OCI-LY3 (cell line): ENCODE results near the gene PRMT3.

Source experiments
- H2AFZ ChIP-seq: fragments of 200-600, 300-600 bp; shearing (Covaris generic); 2 replicates; pipeline ENCODE4 v1.6.0; 2014; ENCODE audit warnings: antibody characterized with exemption, low read depth, low read length
- H3K27ac ChIP-seq: fragments of 200-600, 300-600 bp; sonication (generic); 2 replicates; pipeline ENCODE4 v1.5.1; 2014; ENCODE audit warnings: mild to moderate bottlenecking, low read length, moderate library complexity, mixed read lengths
- H3K27me3 ChIP-seq: fragments of 200-600, 300-600 bp; sonication (generic); 2 replicates; pipeline ENCODE4 v1.6.1; 2014; ENCODE audit warnings: low read depth, low read length, mixed read lengths
- H3K36me3 ChIP-seq: fragments of 200-600, 300-600 bp; sonication (generic); replicated peaks from 2 replicates; pipeline ENCODE3; 2014; ENCODE audit warnings: low read depth, low read length, mixed read lengths
- H3K4me1 ChIP-seq: fragments of 300-600, 200-600 bp; sonication (generic); 2 replicates; pipeline ENCODE4 v1.6.1; 2014; ENCODE audit warnings: low read length, mixed read lengths
- H3K4me2 ChIP-seq: fragments of 200-600, 300-600 bp; sonication (generic); 2 replicates; pipeline ENCODE4 v1.6.1; 2014; ENCODE audit warnings: low read length, mixed read lengths
- H3K4me3 ChIP-seq: fragments of 300-600, 200-600 bp; sonication (generic); 2 replicates; pipeline ENCODE4 v1.5.1; 2014; ENCODE audit warnings: antibody characterized with exemption, mild to moderate bottlenecking, low read length, moderate library complexity
- H3K79me2 ChIP-seq: fragments of 300-600, 200-600 bp; shearing (Covaris generic); 2 replicates; pipeline ENCODE4 v1.6.1; 2014; ENCODE audit warnings: mild to moderate bottlenecking, low read length, mixed read lengths
- H3K9ac ChIP-seq: fragments of 300-600, 200-600 bp; shearing (Covaris generic); 2 replicates; pipeline ENCODE4 v1.6.0; 2014; ENCODE audit warnings: mild to moderate bottlenecking, low read length, moderate library complexity
- H3K9me3 ChIP-seq: fragments of 200-600, 300-600 bp; shearing (Covaris generic); 2 replicates; pipeline ENCODE4 v1.6.1; 2014; ENCODE audit warnings: low read length, mixed read lengths; ENCODE audit not compliant: insufficient read depth
- H4K20me1 ChIP-seq: fragments of 200-600, 300-600 bp; sonication (generic); 2 replicates; pipeline ENCODE4 v1.6.1; 2016; ENCODE audit warnings: low read length, mixed read lengths; ENCODE audit not compliant: insufficient read depth
- CTCF ChIP-seq: fragments of 200-600, 300-600 bp; sonication (generic); IDR thresholded peaks from 2 replicates; pipeline ENCODE4 v1.5.1; 2014; ENCODE audit warnings: antibody characterized with exemption, low read length, low read depth
- EZH2phosphoT487 ChIP-seq: fragments of 200-600 bp; shearing (Covaris generic); IDR thresholded peaks from 2 replicates; pipeline ENCODE4 v1.6.1; 2018; ENCODE audit warnings: antibody characterized with exemption, mixed run types, low read depth

Gene PRMT3

GRCh38 chr11:20474176-20474881 lies 86.8 kb downstream of the PRMT3 start:
- H3K27ac ChIP-seq: no peak overlapping the region
- no peak overlapping the region for H3K9ac ChIP-seq
- H4K20me1 ChIP-seq: no peaks in the 10 kb centered on the region
- no peak overlapping the region for H2AFZ ChIP-seq
- no peaks in the 10 kb centered on the region for H3K27me3 ChIP-seq
- peaks cover 22% of the 10 kb centered on the region for H3K79me2 ChIP-seq
- no peak overlapping the region for H3K4me2 ChIP-seq
- peaks cover 21% of the 10 kb centered on the region for H3K4me1 ChIP-seq
- no peak overlapping the region for H3K4me3 ChIP-seq
- TF ChIP-seq CTCF: no peak
- no peak for TF ChIP-seq EZH2phosphoT487
- peaks cover 4% of the 10 kb centered on the region for H3K36me3 ChIP-seq
- H3K9me3 ChIP-seq: no peaks in the 10 kb centered on the region

GRCh38 chr11:20474882-20475517 lies 87.5 kb downstream of the PRMT3 start:
- no peak overlapping the region for H3K27ac ChIP-seq

GRCh38 chr11:20477418-20478090 lies 90.0 kb downstream of the PRMT3 start:
- H3K4me2 ChIP-seq: no peak overlapping the region
- H3K4me3 ChIP-seq: no peak overlapping the region
- H4K20me1 ChIP-seq: no peaks in the 10 kb centered on the region
- peaks cover 15% of the 10 kb centered on the region for H3K79me2 ChIP-seq
- H2AFZ ChIP-seq: no peak overlapping the region
- H3K36me3 ChIP-seq: peaks cover 2% of the 10 kb centered on the region
- TF ChIP-seq CTCF: no peak
- no peaks in the 10 kb centered on the region for H3K9me3 ChIP-seq
- H3K4me1 ChIP-seq: peaks cover 16% of the 10 kb centered on the region
- no peaks in the 10 kb centered on the region for H3K27me3 ChIP-seq
- no peak overlapping the region for H3K9ac ChIP-seq
- no peak overlapping the region for H3K27ac ChIP-seq

More at GRCh38 chr11:20474882-20475517, 87.5 kb downstream of the PRMT3 start:
- H3K4me1 ChIP-seq: peaks cover 21% of the 10 kb centered on the region
- no peaks in the 10 kb centered on the region for H3K9me3 ChIP-seq
- no peak for TF ChIP-seq EZH2phosphoT487
- no peak for TF ChIP-seq CTCF
- H3K9ac ChIP-seq: no peak overlapping the region
- no peak overlapping the region for H2AFZ ChIP-seq
- H3K4me3 ChIP-seq: no peak overlapping the region
- H3K79me2 ChIP-seq: peaks cover 23% of the 10 kb centered on the region
- H3K27me3 ChIP-seq: no peaks in the 10 kb centered on the region
- H4K20me1 ChIP-seq: no peaks in the 10 kb centered on the region
- no peak overlapping the region for H3K4me2 ChIP-seq
- peaks cover 3% of the 10 kb centered on the region for H3K36me3 ChIP-seq

- no peaks in the 10 kb centered on the region for H3K9me3 ChIP-seq
- H4K20me1 ChIP-seq: no peaks in the 10 kb centered on the region
- peaks cover 5% of the 10 kb centered on the region; the same call in 1 of the 2 replicates for H3K79me2 ChIP-seq
- no peak overlapping the region for H3K4me2 ChIP-seq
- no peak overlapping the region for H3K4me3 ChIP-seq
- no peak overlapping the region for H3K9ac ChIP-seq
- H3K36me3 ChIP-seq: peaks cover 2% of the 10 kb centered on the region
- no peak for TF ChIP-seq EZH2phosphoT487
- no peak for TF ChIP-seq CTCF
- H2AFZ ChIP-seq: no peak overlapping the region
- H3K27ac ChIP-seq: no peak overlapping the region
- H3K27me3 ChIP-seq: no peaks in the 10 kb centered on the region
- peaks cover 10% of the 10 kb centered on the region for H3K4me1 ChIP-seq
These were observed 92.0 kb downstream of the PRMT3 start for GRCh38 chr11:20479513-20479912.
